ENCODE data around the gene PTPRJ.

The PTPRJ gene

GRCh38 chr11:48078689-48079088 is 98.3 kb downstream of the PTPRJ start:
- Histone ChIP-seq H3K27ac (ENCODE audit: low read depth, low read length) (no peak overlapping the region), H3K4me3 (ENCODE audit: low read length) (no peak overlapping the region), H3K27me3 (ENCODE audit: control insufficient read depth, insufficient read depth, low read length) (no peaks in the 10 kb centered on the region), H3K36me3 (ENCODE audit: control insufficient read depth, insufficient read depth, low read length) (no peaks in the 10 kb centered on the region), H3K9ac (ENCODE audit: low read length) (no peak overlapping the region), H3K4me1 (ENCODE audit: control insufficient read depth, insufficient read depth, low read length) (peaks cover 2% of the 10 kb centered on the region)

- Histone ChIP-seq H3K9ac (ENCODE audit: low read length) (no peak overlapping the region), H3K4me3 (ENCODE audit: low read length) (no peak overlapping the region), H3K36me3 (ENCODE audit: control insufficient read depth, insufficient read depth, low read length) (no peaks in the 10 kb centered on the region), H3K27ac (ENCODE audit: low read depth, low read length) (no peak overlapping the region), H3K4me1 (ENCODE audit: control insufficient read depth, insufficient read depth, low read length) (peaks cover 2% of the 10 kb centered on the region), H3K27me3 (ENCODE audit: control insufficient read depth, insufficient read depth, low read length) (no peaks in the 10 kb centered on the region)
Observed at GRCh38 chr11:48079596-48079995, 99.2 kb downstream of the PTPRJ start.

GRCh38 chr11:48080301-48080861 is 100.0 kb downstream of the PTPRJ start:
- H3K27me3 ChIP-seq (ENCODE audit: control insufficient read depth, insufficient read depth, low read length) = no peaks in the 10 kb centered on the region
- no peaks in the 10 kb centered on the region for H3K36me3 ChIP-seq (ENCODE audit: control insufficient read depth, insufficient read depth, low read length)
- H3K9ac ChIP-seq (ENCODE audit: low read length) = no peak overlapping the region
- H3K4me1 ChIP-seq (ENCODE audit: control insufficient read depth, insufficient read depth, low read length) = peaks cover 2% of the 10 kb centered on the region
- H3K4me3 ChIP-seq (ENCODE audit: low read length) = no peak overlapping the region
- no peak overlapping the region for H3K27ac ChIP-seq (ENCODE audit: low read depth, low read length)

GRCh38 chr11:48081151-48082010 is 101.0 kb downstream of the PTPRJ start:
- Histone ChIP-seq H3K27me3 (ENCODE audit: control insufficient read depth, insufficient read depth, low read length) (no peaks in the 10 kb centered on the region), H3K27ac (ENCODE audit: low read depth, low read length) (peak overlapping the region; percentile 22), H3K9ac (ENCODE audit: low read length) (no peak overlapping the region), H3K4me1 (ENCODE audit: control insufficient read depth, insufficient read depth, low read length) (peaks cover 2% of the 10 kb centered on the region), H3K4me3 (ENCODE audit: low read length) (no peak overlapping the region), H3K36me3 (ENCODE audit: control insufficient read depth, insufficient read depth, low read length) (no peaks in the 10 kb centered on the region)

GRCh38 chr11:48082771-48083170 is 102.4 kb downstream of the PTPRJ start:
- H3K9ac ChIP-seq (ENCODE audit: low read length) = no peak overlapping the region
- no peaks in the 10 kb centered on the region for H3K36me3 ChIP-seq (ENCODE audit: control insufficient read depth, insufficient read depth, low read length)
- no peak overlapping the region for H3K4me3 ChIP-seq (ENCODE audit: low read length)
- H3K27ac ChIP-seq (ENCODE audit: low read depth, low read length) = no peak overlapping the region
- H3K4me1 ChIP-seq (ENCODE audit: control insufficient read depth, insufficient read depth, low read length) = peaks cover 2% of the 10 kb centered on the region
- H3K27me3 ChIP-seq (ENCODE audit: control insufficient read depth, insufficient read depth, low read length) = no peaks in the 10 kb centered on the region

- H3K4me1 ChIP-seq (ENCODE audit: control insufficient read depth, insufficient read depth, low read length) = peaks cover 2% of the 10 kb centered on the region
- no peaks in the 10 kb centered on the region for H3K36me3 ChIP-seq (ENCODE audit: control insufficient read depth, insufficient read depth, low read length)
- no peak overlapping the region for H3K27ac ChIP-seq (ENCODE audit: low read depth, low read length)
- H3K4me3 ChIP-seq (ENCODE audit: low read length) = no peak overlapping the region
- H3K9ac ChIP-seq (ENCODE audit: low read length) = no peak overlapping the region
- no peaks in the 10 kb centered on the region for H3K27me3 ChIP-seq (ENCODE audit: control insufficient read depth, insufficient read depth, low read length)
Observed at GRCh38 chr11:48083421-48083820, 103.1 kb downstream of the PTPRJ start.

GRCh38 chr11:48085688-48086087 is 105.3 kb downstream of the PTPRJ start:
- no peak overlapping the region for H3K27ac ChIP-seq (ENCODE audit: low read depth, low read length)

GRCh38 chr11:48087422-48087821 is 107.1 kb downstream of the PTPRJ start:
- Histone ChIP-seq H3K27me3 (ENCODE audit: control insufficient read depth, insufficient read depth, low read length) (no peaks in the 10 kb centered on the region), H3K27ac (ENCODE audit: low read depth, low read length) (no peak overlapping the region), H3K9ac (ENCODE audit: low read length) (no peak overlapping the region), H3K36me3 (ENCODE audit: control insufficient read depth, insufficient read depth, low read length) (no peaks in the 10 kb centered on the region), H3K4me3 (ENCODE audit: low read length) (no peak overlapping the region), H3K4me1 (ENCODE audit: control insufficient read depth, insufficient read depth, low read length) (no peaks in the 10 kb centered on the region)

More at GRCh38 chr11:48085688-48086087, 105.3 kb downstream of the PTPRJ start:
- H3K27me3 ChIP-seq (ENCODE audit: control insufficient read depth, insufficient read depth, low read length) = no peaks in the 10 kb centered on the region
- H3K4me3 ChIP-seq (ENCODE audit: low read length) = no peak overlapping the region
- no peak overlapping the region for H3K9ac ChIP-seq (ENCODE audit: low read length)
- H3K36me3 ChIP-seq (ENCODE audit: control insufficient read depth, insufficient read depth, low read length) = no peaks in the 10 kb centered on the region
- peaks cover 2% of the 10 kb centered on the region for H3K4me1 ChIP-seq (ENCODE audit: control insufficient read depth, insufficient read depth, low read length)

- Histone ChIP-seq H3K27me3 (ENCODE audit: control insufficient read depth, insufficient read depth, low read length) (no peaks in the 10 kb centered on the region), H3K9ac (ENCODE audit: low read length) (no peak overlapping the region), H3K4me3 (ENCODE audit: low read length) (no peak overlapping the region), H3K36me3 (ENCODE audit: control insufficient read depth, insufficient read depth, low read length) (no peaks in the 10 kb centered on the region), H3K4me1 (ENCODE audit: control insufficient read depth, insufficient read depth, low read length) (no peaks in the 10 kb centered on the region), H3K27ac (ENCODE audit: low read depth, low read length) (no peak overlapping the region)
Observed at GRCh38 chr11:48087974-48088681, 107.8 kb downstream of the PTPRJ start.

- Histone ChIP-seq H3K36me3 (ENCODE audit: control insufficient read depth, insufficient read depth, low read length) (no peaks in the 10 kb centered on the region), H3K4me1 (ENCODE audit: control insufficient read depth, insufficient read depth, low read length) (no peaks in the 10 kb centered on the region), H3K9ac (ENCODE audit: low read length) (no peak overlapping the region), H3K4me3 (ENCODE audit: low read length) (no peak overlapping the region), H3K27me3 (ENCODE audit: control insufficient read depth, insufficient read depth, low read length) (no peaks in the 10 kb centered on the region), H3K27ac (ENCODE audit: low read depth, low read length) (no peak overlapping the region)
Observed at GRCh38 chr11:48088682-48089050, 108.3 kb downstream of the PTPRJ start.

GRCh38 chr11:48090174-48090573 is 109.8 kb downstream of the PTPRJ start:
- H3K36me3 ChIP-seq (ENCODE audit: control insufficient read depth, insufficient read depth, low read length) = no peaks in the 10 kb centered on the region
- H3K9ac ChIP-seq (ENCODE audit: low read length) = no peak overlapping the region
- H3K27ac ChIP-seq (ENCODE audit: low read depth, low read length) = no peak overlapping the region
- H3K27me3 ChIP-seq (ENCODE audit: control insufficient read depth, insufficient read depth, low read length) = no peaks in the 10 kb centered on the region
- no peak overlapping the region for H3K4me3 ChIP-seq (ENCODE audit: low read length)
- H3K4me1 ChIP-seq (ENCODE audit: control insufficient read depth, insufficient read depth, low read length) = no peaks in the 10 kb centered on the region

- Histone ChIP-seq H3K4me1 (ENCODE audit: control insufficient read depth, insufficient read depth, low read length) (no peaks in the 10 kb centered on the region), H3K9ac (ENCODE audit: low read length) (no peak overlapping the region), H3K27ac (ENCODE audit: low read depth, low read length) (no peak overlapping the region), H3K27me3 (ENCODE audit: control insufficient read depth, insufficient read depth, low read length) (no peaks in the 10 kb centered on the region), H3K36me3 (ENCODE audit: control insufficient read depth, insufficient read depth, low read length) (no peaks in the 10 kb centered on the region), H3K4me3 (ENCODE audit: low read length) (no peak overlapping the region)
Observed at GRCh38 chr11:48091426-48092102, 111.2 kb downstream of the PTPRJ start.
